Measurements from ENCODE around the gene BRS3. TPM values are rescaled to one million over a fixed set of nuclear protein-coding genes. Genes with fewer than 3 reads are reported as not detected.
A peak's percentile ranks its signal among the peaks of the same experiment; 100 is the strongest.

Gene BRS3
- total and polyA plus RNA-seq, 9 of the 15 experiments (the other 6 are each of a cell fraction or from before 2014, with no cell fraction given) = not detected

- POLR2A ChIA-PET = interaction anchor here (1.1 kb wide), 1 partner anchor 10 kb away, joined by 3 read pairs; no protein-coding TSS in a partner anchor
- Histone ChIP-seq H3K27ac (ENCODE audit: extremely low read depth, low read depth, low read length) (no peak overlapping the region), H4K20me1 (replicated peaks; ENCODE audit: control insufficient read depth, insufficient read depth, low read length) (no peaks in the 10 kb centered on the region), H2AFZ (ENCODE audit: low read depth, low read length) (0 out of 2 replicates have a peak overlapping the region, but pooled peaks have one; percentile 9), H3K4me1 (replicated peaks in 1 of 2; ENCODE audit: control insufficient read depth in 2 of 2, insufficient read depth in 2 of 2, low read length in 2 of 2) (0 out of 5 replicates have a peak, but pooled peaks cover 0 to 3% of the 10 kb centered on the region in 2 experiments), H3K9me1 (ENCODE audit: control insufficient read depth, insufficient read depth, low read length) (no peaks in the 10 kb centered on the region), H3K4me2 (ENCODE audit: insufficient read depth, low read length) (no peak overlapping the region), H3K27me3 (ENCODE audit: control insufficient read depth in 2 of 2, insufficient read depth in 2 of 2, low read length in 2 of 2) (no peaks in the 10 kb centered on the region), H3K79me2 (ENCODE audit: control insufficient read depth, insufficient read depth, low read length) (no peaks in the 10 kb centered on the region), H3K36me3 (ENCODE audit: control insufficient read depth, insufficient read depth, low read length) (no peaks in the 10 kb centered on the region), H3K9me3 (replicated peaks; ENCODE audit: control insufficient read depth, insufficient read depth, low read depth, low read length) (no peaks in the 10 kb centered on the region), H3K4me3 (no peak overlapping the region), H3K9ac (ENCODE audit: insufficient read depth in 1 of 2, low read depth in 2 of 2, low read length in 2 of 2) (no peak overlapping the region)
- intact Hi-C loops (cut with micrococcal nuclease) = no loop called here
- in situ Hi-C loops (cut with MboI) = no loop called here
- FAIRE-seq (no peak), DNase-seq (ENCODE audit: extremely low read depth in 1 of 4, low spot score in 3 of 4) (peak in 1 of 4 experiments; percentile 16), ATAC-seq (peak; percentile 68; the same call in 2 of the 3 replicates)
- WGBS (ENCODE audit: insufficient coverage, low coverage, missing lambda C conversion rate) = 0% methylated on average over 6 of the region's 6 CpGs
- BruUV-seq (replicated peaks) = no TSS peak
- CTCF ChIA-PET (ENCODE audit: low intra/inter-chr PET ratio) = no interaction called here
- no peak for TF ChIP-seq TCFL5 (CRISPR knock-in tag; conservative IDR thresholded peaks at IDR 0.05)
- no peak for TF ChIP-seq ZNF212 (CRISPR knock-in tag; IDR thresholded peaks at IDR 0.05)
- no peak for TF ChIP-seq SMAD4 (CRISPR knock-in tag; conservative IDR thresholded peaks at IDR 0.05)
- TF ChIP-seq WHSC1 (IDR thresholded peaks at IDR 0.05; ENCODE audit: low read length) = no peak
- TF ChIP-seq ARID2 (IDR thresholded peaks at IDR 0.05) = no peak
- TF ChIP-seq RBM25 (IDR thresholded peaks at IDR 0.05; ENCODE audit: low read depth, low read length, severe bottlenecking) = no peak
- TF ChIP-seq, protein P1, sequence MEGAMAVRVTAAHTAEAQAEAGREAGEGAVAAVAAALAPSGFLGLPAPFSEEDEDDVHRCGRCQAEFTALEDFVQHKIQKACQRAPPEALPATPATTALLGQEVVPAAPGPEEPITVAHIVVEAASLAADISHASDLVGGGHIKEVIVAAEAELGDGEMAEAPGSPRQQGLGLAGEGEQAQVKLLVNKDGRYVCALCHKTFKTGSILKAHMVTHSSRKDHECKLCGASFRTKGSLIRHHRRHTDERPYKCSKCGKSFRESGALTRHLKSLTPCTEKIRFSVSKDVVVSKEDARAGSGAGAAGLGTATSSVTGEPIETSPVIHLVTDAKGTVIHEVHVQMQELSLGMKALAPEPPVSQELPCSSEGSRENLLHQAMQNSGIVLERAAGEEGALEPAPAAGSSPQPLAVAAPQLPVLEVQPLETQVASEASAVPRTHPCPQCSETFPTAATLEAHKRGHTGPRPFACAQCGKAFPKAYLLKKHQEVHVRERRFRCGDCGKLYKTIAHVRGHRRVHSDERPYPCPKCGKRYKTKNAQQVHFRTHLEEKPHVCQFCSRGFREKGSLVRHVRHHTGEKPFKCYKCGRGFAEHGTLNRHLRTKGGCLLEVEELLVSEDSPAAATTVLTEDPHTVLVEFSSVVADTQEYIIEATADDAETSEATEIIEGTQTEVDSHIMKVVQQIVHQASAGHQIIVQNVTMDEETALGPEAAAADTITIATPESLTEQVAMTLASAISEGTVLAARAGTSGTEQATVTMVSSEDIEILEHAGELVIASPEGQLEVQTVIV (CRISPR knock-in tag; IDR thresholded peaks at IDR 0.05; ENCODE audit: borderline replicate concordance) = no peak
- TF ChIP-seq HDAC3 (IDR thresholded peaks at IDR 0.05; ENCODE audit: borderline replicate concordance, partially characterized antibody) = no peak
- TF ChIP-seq HMGN3 (IDR thresholded peaks at IDR 0.05; ENCODE audit: borderline replicate concordance, extremely low read depth, insufficient read length, low read depth, low read length) = no peak
- no peak for TF ChIP-seq KDM4B (IDR thresholded peaks at IDR 0.05; ENCODE audit: borderline replicate concordance in 2 of 2, low read depth in 1 of 2)
Measured at GRCh38 chrX:136456133-136456532, 31.6 kb upstream of the BRS3 start.
